SK-N-SH treated with all-trans-retinoic acid at 6 μM for 48 hours (cell line): Measurements from ENCODE around the gene TTC34.

ENCODE experiments used
- ATAC-seq: fragments of 200-7000 bp; cut with Tn5 transposase; 3 replicates; pipeline ENCODE4 v1.9.1; 2020; ENCODE audit warnings: mild to moderate bottlenecking, moderate library complexity
- ARNTL ChIP-seq: fragments of 450-650 bp; formaldehyde crosslinking; IDR thresholded peaks from 2 replicates; pipeline ENCODE4 v1.5.0; 2020; ENCODE audit warnings: low read depth, mild to moderate bottlenecking, moderate library complexity, borderline replicate concordance
- BACH2 ChIP-seq: fragments of 250-450 bp; sonication (Bioruptor Pico); IDR thresholded peaks from 2 replicates; pipeline ENCODE4 v1.9.0; 2021; ENCODE audit warnings: mild to moderate bottlenecking, borderline replicate concordance
- CSDC2 ChIP-seq: fragments of 250-450 bp; sonication (Bioruptor Pico); IDR thresholded peaks from 2 replicates; pipeline ENCODE4 v1.5.0; 2020; ENCODE audit warnings: mild to moderate bottlenecking, moderate library complexity
- ESRRG ChIP-seq: fragments of 250-450 bp; sonication (Bioruptor Pico); IDR thresholded peaks from 2 replicates; pipeline ENCODE4 v1.6.1; 2021; ENCODE audit warnings: mild to moderate bottlenecking
- GLIS3 ChIP-seq: fragments of 250-450 bp; sonication (Bioruptor Pico); IDR thresholded peaks from 2 replicates; pipeline ENCODE4 v1.5.0; 2020; ENCODE audit warnings: mild to moderate bottlenecking, moderate library complexity
- ISL1 ChIP-seq: fragments of 250-450 bp; sonication (Bioruptor Pico); IDR thresholded peaks from 2 replicates; pipeline ENCODE4 v2.1.2; 2022; ENCODE audit warnings: mild to moderate bottlenecking, moderate library complexity
- OSR1 ChIP-seq: fragments of 250-450 bp; sonication (Bioruptor Pico); IDR thresholded peaks from 2 replicates; pipeline ENCODE4 v1.8.0; 2022; ENCODE audit warnings: moderate library complexity, mild to moderate bottlenecking, inconsistent platforms
- PPARA ChIP-seq: fragments of 250-450 bp; sonication (Bioruptor Pico); IDR thresholded peaks from 2 replicates; pipeline ENCODE4 v1.5.0; 2020; ENCODE audit warnings: mild to moderate bottlenecking, borderline replicate concordance
- RARB ChIP-seq: fragments of 250-450 bp; sonication (Bioruptor Pico); IDR thresholded peaks from 2 replicates; pipeline ENCODE4 v1.8.0; 2021; ENCODE audit warnings: mild to moderate bottlenecking, moderate library complexity
- SNAI2 ChIP-seq: fragments of 250-450 bp; sonication (Bioruptor Pico); IDR thresholded peaks from 2 replicates; pipeline ENCODE4 v1.5.0; 2020; ENCODE audit warnings: mild to moderate bottlenecking, moderate library complexity
- TCF4 ChIP-seq: fragments of 250-450 bp; sonication (Bioruptor Pico); IDR thresholded peaks from 2 replicates; pipeline ENCODE4 v1.8.0; 2021; ENCODE audit warnings: mild to moderate bottlenecking, moderate library complexity, borderline replicate concordance
- TOX ChIP-seq: fragments of 250-450 bp; sonication (Bioruptor Pico); IDR thresholded peaks from 2 replicates; pipeline ENCODE4 v1.8.0; 2021; ENCODE audit warnings: mild to moderate bottlenecking, moderate library complexity, borderline replicate concordance
- ZC3H10 ChIP-seq: fragments of 250-450 bp; sonication (Bioruptor Pico); IDR thresholded peaks from 2 replicates; pipeline ENCODE4 v1.5.1; 2021; ENCODE audit warnings: mild to moderate bottlenecking, moderate library complexity
- ZFP3 ChIP-seq: fragments of 250-450 bp; sonication (Bioruptor Pico); IDR thresholded peaks from 2 replicates; pipeline ENCODE4 v1.5.0; 2020; ENCODE audit warnings: mild to moderate bottlenecking, moderate library complexity
- ZFP30 ChIP-seq: fragments of 450-650 bp; formaldehyde crosslinking; IDR thresholded peaks from 2 replicates; pipeline ENCODE4 v1.5.0; 2022; ENCODE audit warnings: mild to moderate bottlenecking, moderate library complexity
- ZNF565 ChIP-seq: fragments of 450-650 bp; formaldehyde crosslinking; conservative IDR thresholded peaks from 2 replicates; pipeline ENCODE4 v1.5.0; 2020; ENCODE audit warnings: low read depth, mild to moderate bottlenecking, moderate library complexity
- ZNF8 ChIP-seq: fragments of 450-650 bp; formaldehyde crosslinking; IDR thresholded peaks from 2 replicates; pipeline ENCODE4 v1.5.0; 2020; ENCODE audit warnings: mild to moderate bottlenecking, moderate library complexity
- TF ChIP-seq, protein P1 (sequence below): fragments of 250-450 bp; sonication (Bioruptor Pico); IDR thresholded peaks from 2 replicates; pipeline ENCODE4 v1.5.0; 2020; ENCODE audit warnings: mild to moderate bottlenecking, moderate library complexity
- TF ChIP-seq, protein P2 (sequence below): fragments of 250-450 bp; sonication (Bioruptor Pico); IDR thresholded peaks from 2 replicates; pipeline ENCODE4 v1.5.1; 2020; ENCODE audit warnings: low read depth, mild to moderate bottlenecking, moderate library complexity
- TF ChIP-seq, protein P3 (sequence below): fragments of 250-450 bp; sonication (Bioruptor Pico); IDR thresholded peaks from 2 replicates; pipeline ENCODE4 v1.8.0; 2020; ENCODE audit warnings: mild to moderate bottlenecking, moderate library complexity, borderline replicate concordance
- TF ChIP-seq, protein P4 (sequence below): fragments of 250-450 bp; sonication (Bioruptor Pico); IDR thresholded peaks from 2 replicates; pipeline ENCODE4 v1.8.0; 2021; ENCODE audit warnings: low read depth, mild to moderate bottlenecking, moderate library complexity, borderline replicate concordance
- TF ChIP-seq, protein P5 (sequence below): fragments of 250-450 bp; sonication (Bioruptor Pico); IDR thresholded peaks from 2 replicates; pipeline ENCODE4 v1.5.1; 2021; ENCODE audit warnings: mild to moderate bottlenecking, moderate library complexity

TTC34 gene

DNA sequence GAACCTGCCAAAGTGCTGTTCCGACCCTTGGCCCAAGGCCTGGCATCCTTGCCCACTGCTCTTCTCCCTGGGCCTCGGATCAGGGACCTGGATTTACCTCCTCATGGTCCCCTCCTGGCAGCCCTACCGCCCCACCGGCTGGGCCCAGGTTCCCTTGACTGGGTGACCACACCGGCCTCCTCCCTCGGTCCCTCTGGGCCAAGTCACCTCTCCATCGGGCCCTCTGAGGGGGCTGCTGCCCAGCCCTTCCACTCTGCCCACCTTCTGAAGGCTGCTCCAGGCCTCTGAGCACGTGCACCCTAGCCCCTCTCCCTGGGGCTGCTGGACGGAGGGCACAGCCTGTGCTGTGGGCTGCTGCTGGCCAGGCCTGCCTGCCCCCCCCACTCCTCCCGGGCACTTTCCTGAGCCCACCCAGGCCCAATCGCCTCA, 159.3 kb downstream of the TTC34 start:
- TF ChIP-seq ZNF565 (no peak), ZFP3 (CRISPR knock-in tag) (no peak), TOX (CRISPR knock-in tag) (no peak), CSDC2 (CRISPR knock-in tag) (no peak)

DNA sequence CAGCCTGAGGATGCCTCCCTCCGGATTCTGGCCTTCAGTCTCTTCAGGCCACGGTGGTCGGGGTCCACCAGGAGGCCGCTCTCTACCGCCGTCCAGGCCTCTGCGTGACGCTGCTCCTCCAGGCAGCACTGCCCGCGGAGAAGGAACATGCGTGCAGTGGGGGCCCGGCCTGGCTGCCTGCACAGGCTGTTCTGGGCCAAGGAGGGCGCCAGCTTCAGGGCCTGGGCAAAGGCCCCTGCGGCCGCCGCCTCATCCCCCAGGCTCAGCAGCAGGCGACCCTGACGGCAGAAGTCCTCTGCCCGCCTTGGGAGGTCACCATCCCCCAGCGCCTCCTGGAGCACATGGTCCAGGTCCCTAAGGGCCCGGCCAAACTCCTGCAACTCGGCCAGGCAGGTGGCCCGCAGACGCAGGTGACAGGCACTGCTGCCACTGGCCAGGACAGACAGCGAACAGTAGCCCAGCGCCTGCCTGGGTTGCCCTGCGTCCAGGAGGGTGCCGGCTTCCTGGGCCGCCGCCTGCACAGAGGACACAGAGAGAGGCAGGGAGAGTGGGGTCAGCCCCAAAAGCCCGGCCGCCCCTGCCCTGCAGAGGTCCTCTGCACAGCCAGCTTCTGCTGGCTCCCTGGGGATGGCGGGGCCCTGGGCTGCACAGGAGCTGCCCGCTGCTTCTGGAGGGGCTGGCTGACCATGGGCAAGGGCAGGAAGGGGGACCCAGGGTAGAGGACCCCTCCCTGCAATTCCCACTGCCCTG, 159.9 kb downstream of the TTC34 start:
- no peak for ATAC-seq
- TF ChIP-seq TCF4 (CRISPR knock-in tag) (no peak), ZC3H10 (no peak), OSR1 (no peak), ZNF8 (CRISPR knock-in tag) (no peak), ZNF565 (no peak), BACH2 (CRISPR knock-in tag) (no peak)
- TF ChIP-seq, protein P1, sequence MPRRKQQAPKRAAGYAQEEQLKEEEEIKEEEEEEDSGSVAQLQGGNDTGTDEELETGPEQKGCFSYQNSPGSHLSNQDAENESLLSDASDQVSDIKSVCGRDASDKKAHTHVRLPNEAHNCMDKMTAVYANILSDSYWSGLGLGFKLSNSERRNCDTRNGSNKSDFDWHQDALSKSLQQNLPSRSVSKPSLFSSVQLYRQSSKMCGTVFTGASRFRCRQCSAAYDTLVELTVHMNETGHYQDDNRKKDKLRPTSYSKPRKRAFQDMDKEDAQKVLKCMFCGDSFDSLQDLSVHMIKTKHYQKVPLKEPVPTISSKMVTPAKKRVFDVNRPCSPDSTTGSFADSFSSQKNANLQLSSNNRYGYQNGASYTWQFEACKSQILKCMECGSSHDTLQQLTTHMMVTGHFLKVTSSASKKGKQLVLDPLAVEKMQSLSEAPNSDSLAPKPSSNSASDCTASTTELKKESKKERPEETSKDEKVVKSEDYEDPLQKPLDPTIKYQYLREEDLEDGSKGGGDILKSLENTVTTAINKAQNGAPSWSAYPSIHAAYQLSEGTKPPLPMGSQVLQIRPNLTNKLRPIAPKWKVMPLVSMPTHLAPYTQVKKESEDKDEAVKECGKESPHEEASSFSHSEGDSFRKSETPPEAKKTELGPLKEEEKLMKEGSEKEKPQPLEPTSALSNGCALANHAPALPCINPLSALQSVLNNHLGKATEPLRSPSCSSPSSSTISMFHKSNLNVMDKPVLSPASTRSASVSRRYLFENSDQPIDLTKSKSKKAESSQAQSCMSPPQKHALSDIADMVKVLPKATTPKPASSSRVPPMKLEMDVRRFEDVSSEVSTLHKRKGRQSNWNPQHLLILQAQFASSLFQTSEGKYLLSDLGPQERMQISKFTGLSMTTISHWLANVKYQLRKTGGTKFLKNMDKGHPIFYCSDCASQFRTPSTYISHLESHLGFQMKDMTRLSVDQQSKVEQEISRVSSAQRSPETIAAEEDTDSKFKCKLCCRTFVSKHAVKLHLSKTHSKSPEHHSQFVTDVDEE (CRISPR knock-in tag): no peak
- TF ChIP-seq, protein P2, sequence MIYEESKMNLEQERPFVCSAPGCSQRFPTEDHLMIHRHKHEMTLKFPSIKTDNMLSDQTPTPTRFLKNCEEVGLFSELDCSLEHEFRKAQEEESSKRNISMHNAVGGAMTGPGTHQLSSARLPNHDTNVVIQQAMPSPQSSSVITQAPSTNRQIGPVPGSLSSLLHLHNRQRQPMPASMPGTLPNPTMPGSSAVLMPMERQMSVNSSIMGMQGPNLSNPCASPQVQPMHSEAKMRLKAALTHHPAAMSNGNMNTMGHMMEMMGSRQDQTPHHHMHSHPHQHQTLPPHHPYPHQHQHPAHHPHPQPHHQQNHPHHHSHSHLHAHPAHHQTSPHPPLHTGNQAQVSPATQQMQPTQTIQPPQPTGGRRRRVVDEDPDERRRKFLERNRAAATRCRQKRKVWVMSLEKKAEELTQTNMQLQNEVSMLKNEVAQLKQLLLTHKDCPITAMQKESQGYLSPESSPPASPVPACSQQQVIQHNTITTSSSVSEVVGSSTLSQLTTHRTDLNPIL (CRISPR knock-in tag): no peak

More for the DNA sequence above, 159.3 kb downstream of the TTC34 start:
- peak; percentile 31; the same call in 2 of the 3 replicates for ATAC-seq

DNA sequence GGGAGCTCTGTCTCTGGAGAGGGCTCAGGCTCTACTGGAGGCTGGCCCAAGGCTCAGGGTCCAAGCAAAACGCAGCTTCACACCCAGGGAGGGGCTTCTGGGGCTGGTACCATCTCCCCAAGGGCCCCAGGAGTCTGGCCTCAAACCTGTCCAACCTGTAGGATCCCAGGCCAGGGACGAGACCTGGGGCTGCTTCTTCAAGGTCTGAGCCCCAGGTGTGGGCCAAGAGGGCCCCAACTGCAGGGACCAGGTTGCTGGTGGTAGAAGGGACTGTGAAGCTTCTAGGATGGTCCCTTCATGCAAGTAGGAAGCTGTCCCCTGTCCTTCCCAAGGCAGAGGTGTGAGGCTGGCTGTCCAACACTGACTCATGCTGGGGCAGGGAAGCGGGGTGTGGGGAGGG, 160.9 kb downstream of the TTC34 start:
- no peak for ATAC-seq
- TF ChIP-seq SNAI2 (CRISPR knock-in tag) (no peak), GLIS3 (CRISPR knock-in tag) (no peak), ARNTL (CRISPR knock-in tag) (no peak), ESRRG (no peak), CSDC2 (CRISPR knock-in tag) (no peak), BACH2 (CRISPR knock-in tag) (no peak), TOX (CRISPR knock-in tag) (no peak), ZFP30 (CRISPR knock-in tag) (no peak), PPARA (CRISPR knock-in tag) (no peak), ZFP3 (CRISPR knock-in tag) (no peak), ISL1 (no peak), RARB (CRISPR knock-in tag) (no peak), TCF4 (CRISPR knock-in tag) (no peak)
- TF ChIP-seq, protein P3, sequence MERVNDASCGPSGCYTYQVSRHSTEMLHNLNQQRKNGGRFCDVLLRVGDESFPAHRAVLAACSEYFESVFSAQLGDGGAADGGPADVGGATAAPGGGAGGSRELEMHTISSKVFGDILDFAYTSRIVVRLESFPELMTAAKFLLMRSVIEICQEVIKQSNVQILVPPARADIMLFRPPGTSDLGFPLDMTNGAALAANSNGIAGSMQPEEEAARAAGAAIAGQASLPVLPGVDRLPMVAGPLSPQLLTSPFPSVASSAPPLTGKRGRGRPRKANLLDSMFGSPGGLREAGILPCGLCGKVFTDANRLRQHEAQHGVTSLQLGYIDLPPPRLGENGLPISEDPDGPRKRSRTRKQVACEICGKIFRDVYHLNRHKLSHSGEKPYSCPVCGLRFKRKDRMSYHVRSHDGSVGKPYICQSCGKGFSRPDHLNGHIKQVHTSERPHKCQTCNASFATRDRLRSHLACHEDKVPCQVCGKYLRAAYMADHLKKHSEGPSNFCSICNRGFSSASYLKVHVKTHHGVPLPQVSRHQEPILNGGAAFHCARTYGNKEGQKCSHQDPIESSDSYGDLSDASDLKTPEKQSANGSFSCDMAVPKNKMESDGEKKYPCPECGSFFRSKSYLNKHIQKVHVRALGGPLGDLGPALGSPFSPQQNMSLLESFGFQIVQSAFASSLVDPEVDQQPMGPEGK (CRISPR knock-in tag): no peak
- TF ChIP-seq, protein P1 (CRISPR knock-in tag): no peak
- TF ChIP-seq, protein P4, sequence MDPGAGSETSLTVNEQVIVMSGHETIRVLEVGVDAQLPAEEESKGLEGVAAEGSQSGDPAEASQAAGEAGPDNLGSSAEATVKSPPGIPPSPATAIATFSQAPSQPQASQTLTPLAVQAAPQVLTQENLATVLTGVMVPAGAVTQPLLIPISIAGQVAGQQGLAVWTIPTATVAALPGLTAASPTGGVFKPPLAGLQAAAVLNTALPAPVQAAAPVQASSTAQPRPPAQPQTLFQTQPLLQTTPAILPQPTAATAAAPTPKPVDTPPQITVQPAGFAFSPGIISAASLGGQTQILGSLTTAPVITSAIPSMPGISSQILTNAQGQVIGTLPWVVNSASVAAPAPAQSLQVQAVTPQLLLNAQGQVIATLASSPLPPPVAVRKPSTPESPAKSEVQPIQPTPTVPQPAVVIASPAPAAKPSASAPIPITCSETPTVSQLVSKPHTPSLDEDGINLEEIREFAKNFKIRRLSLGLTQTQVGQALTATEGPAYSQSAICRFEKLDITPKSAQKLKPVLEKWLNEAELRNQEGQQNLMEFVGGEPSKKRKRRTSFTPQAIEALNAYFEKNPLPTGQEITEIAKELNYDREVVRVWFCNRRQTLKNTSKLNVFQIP (CRISPR knock-in tag): no peak
- TF ChIP-seq, protein P5, sequence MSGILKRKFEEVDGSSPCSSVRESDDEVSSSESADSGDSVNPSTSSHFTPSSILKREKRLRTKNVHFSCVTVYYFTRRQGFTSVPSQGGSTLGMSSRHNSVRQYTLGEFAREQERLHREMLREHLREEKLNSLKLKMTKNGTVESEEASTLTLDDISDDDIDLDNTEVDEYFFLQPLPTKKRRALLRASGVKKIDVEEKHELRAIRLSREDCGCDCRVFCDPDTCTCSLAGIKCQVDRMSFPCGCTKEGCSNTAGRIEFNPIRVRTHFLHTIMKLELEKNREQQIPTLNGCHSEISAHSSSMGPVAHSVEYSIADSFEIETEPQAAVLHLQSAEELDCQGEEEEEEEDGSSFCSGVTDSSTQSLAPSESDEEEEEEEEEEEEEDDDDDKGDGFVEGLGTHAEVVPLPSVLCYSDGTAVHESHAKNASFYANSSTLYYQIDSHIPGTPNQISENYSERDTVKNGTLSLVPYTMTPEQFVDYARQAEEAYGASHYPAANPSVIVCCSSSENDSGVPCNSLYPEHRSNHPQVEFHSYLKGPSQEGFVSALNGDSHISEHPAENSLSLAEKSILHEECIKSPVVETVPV (CRISPR knock-in tag): no peak
- TF ChIP-seq, all 23 proteins: peak for 0
